Stimulated activated CD4-positive, alpha-beta T cell treated with anti-CD3 and anti-CD28 coated beads, Interleukin-2, amount 100 ng/mL, for 24 hours (primary cell): ENCODE measurements around the gene OR13C9.
"Not testable (repeated sequence)": the region's sequence is repeated elsewhere in the genome, so short reads cannot be mapped to it uniquely, and the experiment has no call there.

ENCODE experiments used
- DNase-seq, 2 donors: peaks; one replicate each; pipeline ENCODE4 v3.0.0-alpha.2; 2020

The OR13C9 gene, protein sequence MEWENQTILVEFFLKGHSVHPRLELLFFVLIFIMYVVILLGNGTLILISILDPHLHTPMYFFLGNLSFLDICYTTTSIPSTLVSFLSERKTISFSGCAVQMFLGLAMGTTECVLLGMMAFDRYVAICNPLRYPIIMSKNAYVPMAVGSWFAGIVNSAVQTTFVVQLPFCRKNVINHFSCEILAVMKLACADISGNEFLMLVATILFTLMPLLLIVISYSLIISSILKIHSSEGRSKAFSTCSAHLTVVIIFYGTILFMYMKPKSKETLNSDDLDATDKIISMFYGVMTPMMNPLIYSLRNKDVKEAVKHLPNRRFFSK

DNA sequence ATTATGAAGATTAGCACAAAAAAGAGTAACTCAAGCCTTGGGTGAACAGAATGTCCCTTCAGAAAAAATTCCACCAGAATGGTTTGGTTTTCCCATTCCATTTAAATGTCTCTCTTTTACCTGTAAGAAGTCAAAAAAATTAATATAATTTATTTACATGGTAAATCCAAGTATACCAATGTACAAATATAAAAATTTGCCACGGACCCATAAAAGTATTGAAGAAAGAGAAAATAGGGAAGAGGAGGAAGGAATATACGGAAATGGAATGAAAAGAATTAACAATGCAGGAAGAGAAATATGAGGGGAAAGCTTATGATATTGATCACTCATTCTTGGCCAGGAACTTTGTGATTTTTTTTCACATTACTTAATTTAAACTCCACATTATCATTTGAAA lies at the start of gene OR13C9:
Gene OR13C9 (minus strand): TSS at position 101 of the 400 bp plus-strand sequence. CDS start 0 bp downstream, at position 101.
- no peak for DNase-seq

DNA sequence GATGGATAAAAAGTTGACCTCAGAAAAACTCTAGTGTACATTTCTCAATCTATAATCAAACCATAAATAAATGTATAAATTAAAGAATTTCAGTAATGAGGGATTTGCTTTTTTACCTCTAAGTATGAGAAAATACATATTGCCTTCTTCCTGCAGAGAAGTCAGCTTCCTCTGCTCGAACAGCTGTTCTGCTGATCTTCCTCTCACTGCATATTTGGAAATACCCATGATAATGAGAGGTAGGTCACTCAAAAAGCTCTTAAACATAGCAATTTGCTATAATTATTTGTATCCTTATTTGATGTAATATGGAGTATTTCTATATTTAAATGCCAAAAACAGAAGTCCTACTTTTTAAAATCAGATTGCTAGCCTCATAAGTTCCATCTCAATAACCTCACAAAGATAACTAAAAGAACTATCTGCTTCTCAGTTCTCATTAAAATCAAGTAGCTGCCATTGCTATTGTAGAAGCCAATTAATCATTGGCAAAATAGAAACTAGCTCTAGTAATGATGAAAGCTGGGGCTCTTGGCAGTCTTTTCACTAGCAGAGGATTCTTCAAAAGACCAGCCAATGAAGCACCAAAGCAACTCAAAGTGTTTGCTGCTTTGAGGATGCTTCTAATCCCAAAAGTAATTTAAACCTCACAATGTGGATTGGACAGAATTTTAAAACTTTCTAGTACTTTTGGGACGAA lies 40.6 kb upstream of the OR13C9 start:
- no peak for DNase-seq

DNA sequence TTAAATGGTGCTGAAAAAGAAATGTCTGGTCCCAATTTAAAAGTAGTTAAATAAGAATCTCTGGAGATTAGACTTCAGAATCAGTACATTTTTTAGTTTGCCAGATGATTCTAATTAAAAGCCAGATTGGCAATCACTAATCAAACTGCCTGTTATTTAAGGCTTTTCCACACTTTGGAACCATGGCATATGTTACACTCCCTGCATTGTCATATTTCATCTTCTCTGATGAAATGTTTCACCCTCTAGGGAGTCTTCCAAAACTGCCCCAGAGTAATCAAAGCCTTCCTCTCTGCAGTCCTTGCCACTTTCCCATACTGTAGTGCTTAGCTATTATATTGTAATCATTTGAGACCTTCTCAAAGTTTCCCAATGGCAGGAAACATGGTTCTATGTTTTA lies 17.5 kb upstream of the OR13C9 start:
- no peak for DNase-seq

DNA sequence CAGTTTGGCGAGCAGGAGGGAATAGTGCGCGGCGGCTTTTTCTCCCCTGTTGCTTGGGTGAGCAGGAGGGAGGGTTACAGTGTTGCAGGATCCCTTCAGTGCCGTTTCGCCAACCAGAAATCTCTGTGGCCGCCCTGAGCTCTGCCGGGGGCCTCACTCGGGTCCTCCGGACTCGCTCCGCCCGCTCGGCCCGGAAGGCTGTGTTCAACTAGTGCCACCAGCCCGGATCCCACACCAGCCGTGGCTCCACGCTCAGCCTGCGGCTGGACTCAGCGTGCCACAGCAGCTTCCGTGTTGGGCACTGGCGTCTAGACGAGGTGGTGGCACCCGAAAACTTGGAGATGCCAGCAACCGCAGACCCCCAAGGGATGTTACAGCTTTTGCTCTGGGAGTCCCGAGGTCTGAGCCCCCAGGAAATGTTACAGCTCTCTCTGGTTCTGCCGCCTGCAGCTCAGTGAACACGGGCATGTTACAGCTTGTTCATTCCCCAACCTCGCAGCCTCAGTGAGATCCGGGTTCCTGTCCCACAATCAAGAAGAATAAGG lies 16.0 kb upstream of the OR13C9 start:
- no peak for DNase-seq

DNA sequence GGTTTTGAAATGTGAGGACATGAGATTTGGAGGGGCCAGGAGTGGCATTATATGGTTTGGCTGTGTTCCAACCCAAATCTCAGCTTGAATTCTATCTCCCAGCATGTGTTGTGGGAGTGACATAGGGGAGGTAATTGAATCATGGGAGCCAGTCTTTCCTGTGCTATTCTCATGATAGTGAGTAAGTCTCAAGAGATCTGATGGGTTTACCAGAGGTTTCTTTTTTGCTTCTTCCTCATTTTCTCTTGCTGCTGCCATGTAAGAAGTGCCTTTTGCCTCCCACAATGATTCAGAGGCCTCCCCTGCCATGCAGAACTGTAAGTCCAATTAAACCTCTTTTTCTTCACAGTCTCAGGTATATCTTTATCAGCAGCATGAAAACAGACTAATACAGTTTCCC lies 8.0 kb upstream of the OR13C9 start:
- not testable (repeated sequence) for DNase-seq

DNA sequence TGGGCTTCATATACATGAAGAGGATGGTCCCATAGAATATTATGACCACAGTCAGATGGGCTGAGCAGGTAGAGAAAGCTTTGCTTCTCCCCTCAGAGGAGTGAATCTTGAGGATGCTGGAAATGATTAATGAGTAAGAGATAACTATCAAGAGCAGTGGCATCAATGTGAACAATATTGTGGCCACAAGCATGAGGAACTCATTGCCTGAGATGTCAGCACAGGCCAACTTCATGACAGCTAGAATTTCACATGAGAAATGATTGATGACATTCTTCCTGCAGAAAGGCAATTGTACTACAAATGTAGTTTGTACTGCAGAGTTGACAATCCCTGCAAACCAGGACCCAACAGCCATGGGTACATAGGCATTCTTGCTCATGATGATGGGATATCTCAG lies 586 bp downstream of the OR13C9 start:
- no peak for DNase-seq

DNA sequence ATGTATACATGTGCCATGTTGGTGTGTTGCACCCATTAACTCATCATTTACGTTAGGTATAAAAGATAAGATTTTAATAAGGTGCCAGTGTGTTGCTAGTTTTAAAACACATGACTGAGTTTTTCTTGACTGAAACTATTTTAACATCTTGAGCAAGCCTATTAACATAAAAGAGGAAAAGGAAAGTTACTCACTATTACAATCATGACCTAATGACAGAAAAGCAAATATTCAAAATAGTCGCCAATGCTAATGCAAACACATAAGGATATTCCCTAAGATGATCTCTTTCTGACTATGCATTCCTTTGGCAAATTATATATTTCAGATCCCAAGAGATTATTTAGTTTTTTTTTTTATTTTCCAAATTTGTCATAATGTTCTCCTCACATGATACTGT lies 6.8 kb downstream of the OR13C9 start:
- DNase-seq, result no peak

DNA sequence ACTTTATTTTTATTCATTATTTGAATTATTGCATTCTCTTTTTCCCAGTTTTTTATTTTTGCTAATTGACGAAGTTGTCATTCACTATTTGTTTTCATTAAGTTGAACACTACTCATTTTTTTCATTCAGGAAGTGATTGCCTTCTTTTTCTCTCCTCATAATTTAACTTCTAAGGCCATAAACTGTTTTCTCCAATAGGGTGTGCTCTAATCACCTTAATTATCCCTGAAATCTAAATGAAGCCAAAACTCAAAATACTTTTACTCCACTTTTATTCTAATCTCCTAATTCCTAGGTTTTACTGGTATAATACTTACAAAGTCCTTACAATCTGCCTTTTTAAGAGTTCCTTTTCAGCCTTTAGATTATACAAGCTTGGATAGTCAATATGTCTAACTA lies 9.7 kb downstream of the OR13C9 start:
- no peak for DNase-seq

DNA sequence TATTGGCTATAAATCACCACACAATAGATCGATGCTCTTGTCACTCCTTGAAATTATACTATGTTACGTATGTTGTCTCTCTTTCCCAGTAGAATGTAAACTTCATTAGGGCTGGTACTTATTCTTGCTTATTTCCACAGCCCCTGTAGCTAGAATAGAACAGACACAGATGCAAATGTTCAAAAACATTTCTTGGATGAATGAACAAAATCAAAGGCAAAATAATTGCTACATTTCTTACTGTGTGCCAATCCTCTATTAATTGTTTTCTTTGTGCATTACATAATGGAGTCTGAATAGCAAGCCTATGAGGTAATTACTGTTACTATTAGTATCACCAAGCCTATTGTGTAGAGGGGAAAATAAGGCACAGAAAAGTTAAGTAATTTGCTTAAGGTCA lies 11.9 kb downstream of the OR13C9 start:
- DNase-seq, result no peak

DNA sequence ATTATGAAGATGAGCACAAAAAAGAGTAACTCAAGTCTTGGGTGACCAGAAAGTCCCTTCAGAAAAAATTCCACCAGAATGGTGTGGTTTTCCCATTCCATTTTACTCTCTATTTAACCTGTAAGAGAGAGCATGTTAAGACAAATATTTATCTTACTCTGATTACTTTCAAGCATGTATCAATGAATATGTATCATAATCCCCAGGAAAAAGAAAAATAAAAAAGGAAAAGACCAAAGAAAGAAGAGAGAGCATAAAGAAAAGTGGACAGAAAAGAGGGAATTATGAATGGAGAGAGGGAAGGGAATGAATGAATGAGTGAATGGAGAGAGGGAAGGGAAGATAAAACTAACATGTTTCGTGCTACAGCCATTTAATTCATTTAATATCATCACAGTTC lies 12.5 kb downstream of the OR13C9 start, which contains the start of gene OR13C2:
Gene OR13C2 (minus strand): TSS at position 101 of the 400 bp plus-strand sequence. CDS start 0 bp downstream, at position 101.
- not testable (repeated sequence) for DNase-seq

DNA sequence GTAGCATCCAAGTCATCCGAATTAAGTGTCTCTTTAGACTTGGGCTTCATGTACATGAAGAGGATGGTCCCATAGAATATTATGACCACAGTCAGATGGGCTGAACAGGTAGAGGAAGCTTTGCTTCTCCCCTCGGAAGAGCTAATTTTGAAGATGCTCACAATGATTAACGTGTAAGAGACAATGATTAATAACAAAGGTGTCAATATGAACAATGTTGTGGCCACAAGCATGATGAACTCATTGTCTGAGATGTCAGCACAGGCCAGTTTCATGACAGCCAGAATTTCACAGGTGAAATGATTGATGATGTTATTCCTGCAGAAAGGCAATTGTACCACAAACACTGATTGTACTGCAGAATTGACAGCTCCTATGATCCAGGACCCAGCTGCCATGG lies 13.2 kb downstream of the OR13C9 start:
- no peak for DNase-seq

DNA sequence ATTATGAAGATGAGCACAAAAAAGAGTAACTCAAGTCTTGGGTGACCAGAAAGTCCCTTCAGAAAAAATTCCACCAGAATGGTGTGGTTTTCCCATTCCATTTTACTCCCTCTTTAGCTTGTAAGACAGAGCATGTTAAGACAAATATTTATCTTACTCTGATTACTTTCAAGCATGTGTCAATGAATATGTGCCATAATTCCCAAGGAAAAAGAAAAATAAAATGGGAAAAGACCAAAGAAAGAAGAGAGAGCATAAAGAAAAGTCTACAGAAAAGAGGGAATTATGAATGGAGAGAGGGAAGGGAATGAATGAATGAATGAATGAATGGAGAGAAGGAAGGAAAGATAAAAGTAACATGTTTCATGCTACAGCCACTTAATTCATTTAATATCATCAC lies 18.7 kb downstream of the OR13C9 start, which contains the start of gene OR13C5:
Gene OR13C5 (minus strand): TSS at position 101 of the 400 bp plus-strand sequence. CDS start 0 bp downstream, at position 101.
- not testable (repeated sequence) for DNase-seq

DNA sequence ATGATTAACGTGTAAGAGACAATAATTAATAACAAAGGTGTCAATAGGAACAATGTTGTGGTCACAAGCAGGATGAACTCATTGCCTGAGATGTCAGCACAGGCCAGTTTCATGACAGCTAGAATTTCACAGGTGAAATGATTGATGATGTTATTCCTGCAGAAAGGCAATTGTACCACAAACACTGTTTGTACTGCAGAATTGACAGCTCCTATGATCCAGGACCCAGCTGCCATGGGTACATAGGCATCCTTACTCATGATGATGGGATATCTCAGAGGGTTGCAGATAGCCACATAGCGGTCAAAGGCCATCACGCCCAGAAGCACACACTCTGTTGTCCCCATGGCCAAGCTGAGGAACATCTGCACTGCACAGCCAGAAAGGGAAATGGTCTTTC lies 19.3 kb downstream of the OR13C9 start:
- not testable (repeated sequence) for DNase-seq

DNA sequence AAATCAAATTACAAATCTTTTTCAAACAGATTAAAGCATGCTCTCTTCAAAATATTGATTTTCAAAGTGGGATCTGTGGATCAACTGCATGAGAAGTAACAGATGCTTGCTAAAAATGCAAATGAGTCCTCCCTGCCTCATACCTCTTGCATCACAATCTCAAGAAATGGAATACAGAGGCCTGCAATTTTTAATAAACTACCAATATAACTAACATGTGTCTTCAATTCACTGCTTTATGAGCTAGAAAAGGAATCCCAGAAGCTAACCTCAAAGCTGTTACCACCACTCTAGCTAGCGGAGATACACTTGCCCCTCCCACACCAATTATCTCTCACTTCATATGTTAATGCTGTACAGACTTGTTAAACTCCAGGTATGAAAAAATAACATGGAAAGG lies 28.4 kb downstream of the OR13C9 start:
- DNase-seq, result no peak

DNA sequence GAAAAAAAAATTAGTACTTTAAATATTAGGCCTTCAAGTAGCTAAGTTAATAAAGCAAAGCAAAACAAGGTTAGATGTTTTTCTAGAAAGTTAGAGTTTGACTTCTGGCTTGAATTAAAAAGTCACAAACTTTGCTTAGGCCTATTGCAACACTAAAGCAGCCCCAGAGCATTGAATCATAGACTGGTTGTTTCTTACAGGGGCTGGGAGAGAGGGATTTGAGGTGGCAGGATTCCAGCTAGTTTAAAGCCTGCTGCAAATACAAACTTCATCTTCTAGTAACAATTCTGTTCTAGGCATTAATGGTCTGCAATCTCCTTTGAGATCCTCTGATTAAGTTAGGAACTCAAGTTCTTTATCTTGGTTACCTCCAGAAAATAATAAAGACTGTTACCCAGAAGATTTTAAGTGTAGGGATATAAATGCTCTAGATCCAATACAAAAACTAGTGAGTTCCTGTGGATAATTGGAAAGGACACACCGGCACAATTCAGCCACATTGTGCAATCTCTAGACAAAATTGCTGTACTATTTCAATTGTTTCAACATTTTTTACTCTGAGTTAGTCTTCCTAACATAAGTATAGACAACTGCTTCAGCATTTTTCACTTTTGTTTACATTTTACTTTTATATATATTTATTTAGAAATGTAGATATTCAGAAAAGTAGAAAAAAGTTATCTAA lies 31.4 kb downstream of the OR13C9 start:
- DNase-seq, result no peak

DNA sequence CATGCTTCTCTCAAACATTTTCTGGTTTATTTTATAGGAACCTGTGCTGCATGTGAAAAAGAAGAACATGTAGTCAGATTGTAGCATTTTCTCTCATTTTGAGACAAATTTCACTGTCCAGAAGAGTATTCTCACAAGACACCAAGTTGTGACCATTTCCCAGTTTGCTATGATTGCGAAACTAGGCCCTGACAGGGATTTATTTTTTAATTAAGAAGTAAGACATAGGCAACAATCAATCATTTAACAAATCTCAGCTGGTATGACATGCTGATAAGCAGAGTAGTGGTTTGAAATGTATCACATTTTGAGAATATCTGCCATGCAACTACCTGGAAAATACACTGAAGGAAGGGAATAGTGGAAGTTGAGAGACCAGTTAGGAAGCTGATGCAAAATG lies 37.4 kb downstream of the OR13C9 start:
- no peak for DNase-seq

DNA sequence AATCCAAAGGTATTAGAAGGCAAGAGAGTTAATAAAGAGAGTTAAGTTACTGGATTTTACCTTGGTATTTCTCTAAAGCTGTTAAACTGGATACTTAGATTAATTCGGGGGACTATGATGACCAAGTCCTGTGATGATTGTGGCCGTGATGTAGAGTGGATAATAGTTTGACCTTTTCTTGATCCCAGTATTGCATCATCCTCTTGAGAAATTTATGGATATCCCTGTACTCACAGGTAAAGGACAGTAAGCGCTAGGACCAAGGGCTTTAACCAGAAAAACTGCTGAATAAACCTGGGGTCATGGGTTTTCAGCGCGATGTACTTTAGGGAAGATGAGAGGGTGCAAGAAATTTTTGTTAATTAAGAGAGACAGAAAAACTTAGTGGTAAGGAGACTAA lies 40.7 kb downstream of the OR13C9 start:
- no peak for DNase-seq

DNA sequence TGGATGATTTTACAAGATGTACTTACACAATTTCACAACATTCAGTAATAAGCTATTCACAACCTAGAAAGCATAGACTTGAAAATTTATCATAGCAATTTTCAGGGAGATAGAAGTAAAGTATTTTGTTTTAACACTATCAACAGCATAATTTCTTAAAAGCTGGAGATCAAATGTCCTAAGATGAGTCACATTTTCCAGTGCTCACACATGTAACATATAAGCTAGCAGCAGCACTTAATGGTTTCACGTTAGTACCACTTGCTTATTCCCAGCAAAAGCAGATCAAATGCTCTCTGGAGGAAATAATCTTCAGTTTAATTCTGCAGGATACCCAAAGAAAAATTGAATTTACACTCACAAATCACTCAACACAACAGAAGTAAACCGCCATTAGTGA lies 42.5 kb downstream of the OR13C9 start:
- no peak for DNase-seq

DNA sequence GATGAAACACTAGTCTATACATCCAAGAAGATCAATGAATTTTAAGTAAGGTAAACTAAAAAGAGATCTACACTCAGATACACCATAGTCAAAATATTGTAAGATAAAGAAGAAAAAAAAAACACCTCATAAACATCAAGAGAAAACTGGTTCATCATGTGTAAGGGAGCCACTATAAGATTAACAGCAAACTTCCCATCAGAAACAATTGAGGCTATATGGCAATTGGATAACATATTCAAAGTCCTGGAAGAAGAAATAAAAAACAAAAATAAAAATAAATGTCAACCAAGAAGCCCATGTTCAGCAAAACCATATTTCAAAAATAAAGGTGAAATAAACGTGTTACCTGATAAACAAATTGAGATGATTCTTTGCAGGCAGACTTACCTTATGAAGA lies 45.4 kb downstream of the OR13C9 start:
- no peak for DNase-seq

DNA sequence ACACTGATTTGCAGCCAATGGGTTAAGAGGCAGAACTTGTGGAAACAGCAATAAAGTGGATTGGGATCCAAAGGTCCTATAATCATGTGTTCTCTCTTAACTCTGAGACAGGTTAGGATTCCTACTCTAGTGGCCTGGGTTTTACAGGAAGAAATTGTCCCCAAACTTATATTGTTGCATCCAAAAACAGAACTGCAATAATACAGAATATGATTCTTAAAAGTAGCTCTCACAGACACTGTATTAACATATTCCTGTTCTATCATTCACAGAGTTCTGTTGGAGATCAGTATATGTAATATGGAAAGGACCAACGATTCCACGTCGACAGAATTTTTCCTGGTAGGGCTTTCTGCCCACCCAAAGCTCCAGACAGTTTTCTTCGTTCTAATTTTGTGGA lies 49.1 kb downstream of the OR13C9 start, which contains the start of gene OR13C8:
Gene OR13C8 (plus strand): TSS at position 301 of the 400 bp plus-strand sequence. CDS start 0 bp downstream, at position 301.
- DNase-seq, result no peak
